Fibroblast of the aortic adventitia (primary cell): ENCODE results near the gene NANOS2. TPM values are rescaled to one million over a fixed set of nuclear protein-coding genes. Genes with fewer than 3 reads are reported as not detected.

Experiments used
- DNase-seq: peaks from one replicate; pipeline ENCODE4 v3.0.0-alpha.2; 2010; ENCODE audit warnings: low read depth
- H3K4me3 ChIP-seq: 2 replicates; pipeline ENCODE4 v1.5.1; 2011; ENCODE audit warnings: low read depth, mild to moderate bottlenecking, control low read depth, low read length, moderate library complexity
- total RNA-seq: library from RNA; depleted of rRNA; stranded (reverse); fragments of >200 nt; gene quantifications from 2 replicates; pipeline ENCODE4 v1.2.3, GENCODE V29; 2012; ENCODE audit warnings: low replicate concordance
- TF ChIP-seq, protein P1 (sequence below): IDR thresholded peaks from 2 replicates; pipeline ENCODE4 v1.5.1; 2011; ENCODE audit warnings: mild to moderate bottlenecking, low read length, control low read depth, inconsistent platforms; ENCODE audit not compliant: insufficient read depth

Gene NANOS2
- total RNA-seq, 1 donor = not detected

DNA sequence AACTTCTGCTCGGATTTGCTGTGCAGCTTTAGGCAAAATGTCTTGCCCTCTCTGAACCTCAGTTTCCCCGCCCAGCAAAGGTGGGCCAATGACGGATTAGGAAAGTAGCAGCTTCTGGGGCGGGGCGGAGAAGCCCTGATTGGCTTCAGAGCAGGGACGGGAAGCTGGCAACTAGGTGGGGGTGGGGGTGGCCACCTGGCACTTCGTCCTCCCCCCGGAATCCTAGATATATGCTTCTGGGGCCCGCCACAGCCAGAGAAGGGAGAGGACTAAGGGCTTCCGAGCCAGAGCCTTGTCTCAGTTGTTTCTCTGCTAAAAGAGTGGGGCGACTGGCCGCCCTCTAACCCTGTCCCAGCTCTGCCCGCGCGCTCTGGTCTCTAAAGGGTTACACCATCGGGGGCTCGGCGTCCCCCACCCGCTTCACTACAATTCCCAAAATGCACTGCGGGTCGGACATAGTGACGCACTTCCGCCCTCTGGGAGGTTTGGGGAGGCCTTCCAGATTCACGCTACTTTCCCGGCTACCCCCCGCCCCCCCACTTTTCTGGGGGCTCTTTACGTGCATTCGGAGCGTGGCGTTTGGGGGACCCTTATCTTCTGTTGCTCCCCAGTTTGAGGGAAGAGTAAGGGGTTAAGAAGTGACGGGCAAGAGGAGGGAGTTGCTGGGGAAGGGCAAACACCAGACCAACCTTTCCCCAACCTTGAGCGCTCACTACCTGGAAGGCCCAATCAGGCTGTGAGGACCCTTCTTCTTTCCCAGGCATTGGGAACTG is 28.0 kb downstream of the NANOS2 start:
- DNase-seq = peak; percentile 94
- TF ChIP-seq, protein P1, sequence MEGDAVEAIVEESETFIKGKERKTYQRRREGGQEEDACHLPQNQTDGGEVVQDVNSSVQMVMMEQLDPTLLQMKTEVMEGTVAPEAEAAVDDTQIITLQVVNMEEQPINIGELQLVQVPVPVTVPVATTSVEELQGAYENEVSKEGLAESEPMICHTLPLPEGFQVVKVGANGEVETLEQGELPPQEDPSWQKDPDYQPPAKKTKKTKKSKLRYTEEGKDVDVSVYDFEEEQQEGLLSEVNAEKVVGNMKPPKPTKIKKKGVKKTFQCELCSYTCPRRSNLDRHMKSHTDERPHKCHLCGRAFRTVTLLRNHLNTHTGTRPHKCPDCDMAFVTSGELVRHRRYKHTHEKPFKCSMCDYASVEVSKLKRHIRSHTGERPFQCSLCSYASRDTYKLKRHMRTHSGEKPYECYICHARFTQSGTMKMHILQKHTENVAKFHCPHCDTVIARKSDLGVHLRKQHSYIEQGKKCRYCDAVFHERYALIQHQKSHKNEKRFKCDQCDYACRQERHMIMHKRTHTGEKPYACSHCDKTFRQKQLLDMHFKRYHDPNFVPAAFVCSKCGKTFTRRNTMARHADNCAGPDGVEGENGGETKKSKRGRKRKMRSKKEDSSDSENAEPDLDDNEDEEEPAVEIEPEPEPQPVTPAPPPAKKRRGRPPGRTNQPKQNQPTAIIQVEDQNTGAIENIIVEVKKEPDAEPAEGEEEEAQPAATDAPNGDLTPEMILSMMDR = no peak
- H3K4me3 ChIP-seq = peak overlapping the region; percentile 87

DNA sequence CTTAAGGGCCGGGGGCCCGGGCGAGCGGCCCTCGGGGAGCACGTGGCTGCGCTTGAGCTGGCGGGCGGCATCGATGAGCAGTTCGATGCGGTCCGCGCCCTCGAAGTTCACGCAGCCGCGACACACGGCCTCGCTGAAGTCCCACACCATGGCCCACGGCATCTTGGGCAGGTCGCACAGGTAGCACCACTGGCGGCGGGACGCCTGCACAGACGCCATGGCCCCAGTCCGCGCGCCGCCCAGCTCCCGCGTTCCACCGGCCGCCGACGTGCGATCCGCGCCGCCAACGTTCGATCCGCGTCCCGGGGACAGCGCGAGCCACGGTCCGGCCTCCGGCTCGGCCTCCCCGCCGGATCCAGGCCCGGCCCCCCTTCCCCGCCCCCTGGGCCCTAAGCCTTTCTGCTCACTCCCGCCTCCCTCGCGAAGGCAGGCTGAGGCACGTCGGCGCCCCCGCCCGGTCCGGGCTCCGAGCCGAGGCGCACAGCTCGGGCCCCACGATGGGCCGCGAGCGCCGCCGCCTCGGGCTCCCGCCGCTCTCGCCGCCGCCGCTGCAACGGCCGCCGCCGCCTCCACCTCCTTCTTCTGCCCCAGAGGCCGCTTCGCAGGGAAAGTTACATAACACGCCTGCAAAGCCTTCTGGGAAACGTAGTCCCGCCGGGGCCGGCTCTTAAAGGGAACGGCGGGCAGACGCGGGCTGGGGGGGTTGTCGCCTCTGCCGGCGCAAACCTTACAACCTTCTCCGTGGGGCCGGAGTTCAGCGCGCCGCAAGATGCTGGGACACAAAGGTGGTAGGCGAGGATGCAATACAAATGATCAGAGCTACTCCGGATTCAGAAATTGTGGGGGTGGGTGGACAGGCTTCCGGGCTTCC is 28.8 kb downstream of the NANOS2 start, which contains the start of gene IRF2BP1:
IRF2BP1 (minus strand) TSS at position 586 of the 871 bp plus-strand sequence; CDS start at position 219, 367 bp downstream.
- DNase-seq = peak; percentile 93
- TF ChIP-seq, protein P1 = no peak
- H3K4me3 ChIP-seq = peak within 1 kb of the TSS; percentile 87

DNA sequence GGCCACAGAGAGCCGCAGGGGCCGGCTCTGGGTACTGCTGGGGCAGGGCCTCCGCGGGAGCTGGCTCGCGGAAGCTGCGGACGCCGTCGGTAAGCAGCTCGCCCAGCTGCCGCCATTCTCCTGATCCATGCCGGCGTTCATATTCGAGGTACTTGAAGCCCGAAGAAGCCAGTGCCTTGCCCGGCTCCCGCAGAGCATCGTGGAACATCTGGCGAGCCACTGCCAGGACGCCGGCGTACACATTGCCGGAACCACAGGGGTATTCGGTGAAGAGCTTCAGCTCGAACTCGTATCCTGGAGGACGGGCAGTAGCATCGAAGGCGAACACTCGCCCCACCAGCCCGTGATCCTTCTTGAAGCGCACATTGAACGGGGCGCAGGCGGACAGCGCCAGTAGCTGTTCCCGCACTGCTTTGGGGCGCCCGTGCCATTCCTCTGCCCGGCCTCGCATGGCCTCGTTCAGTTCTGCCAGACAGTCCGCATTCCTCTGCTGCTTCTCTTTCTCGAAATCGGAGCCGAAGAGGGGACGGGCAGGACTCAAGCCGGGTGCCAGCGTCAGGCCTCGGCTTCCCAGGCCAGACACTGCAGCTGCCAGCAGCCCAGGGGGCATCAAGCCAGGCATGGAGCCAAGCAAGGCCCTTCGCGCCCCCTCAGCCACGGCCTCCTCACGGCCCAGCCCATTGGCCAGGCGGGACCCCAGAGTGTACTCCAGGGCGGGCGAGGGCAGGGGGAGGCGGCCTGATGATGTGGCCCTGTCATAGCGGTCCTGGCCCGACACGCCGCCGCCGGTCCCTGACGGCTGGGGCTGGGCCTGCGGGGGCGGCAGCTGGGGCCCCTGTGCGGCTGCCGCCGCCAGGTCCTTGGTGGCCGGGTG is 29.7 kb downstream of the NANOS2 start:
- TF ChIP-seq, protein P1 = no peak
- peak overlapping the region; percentile 87 for H3K4me3 ChIP-seq
- no peak for DNase-seq

DNA sequence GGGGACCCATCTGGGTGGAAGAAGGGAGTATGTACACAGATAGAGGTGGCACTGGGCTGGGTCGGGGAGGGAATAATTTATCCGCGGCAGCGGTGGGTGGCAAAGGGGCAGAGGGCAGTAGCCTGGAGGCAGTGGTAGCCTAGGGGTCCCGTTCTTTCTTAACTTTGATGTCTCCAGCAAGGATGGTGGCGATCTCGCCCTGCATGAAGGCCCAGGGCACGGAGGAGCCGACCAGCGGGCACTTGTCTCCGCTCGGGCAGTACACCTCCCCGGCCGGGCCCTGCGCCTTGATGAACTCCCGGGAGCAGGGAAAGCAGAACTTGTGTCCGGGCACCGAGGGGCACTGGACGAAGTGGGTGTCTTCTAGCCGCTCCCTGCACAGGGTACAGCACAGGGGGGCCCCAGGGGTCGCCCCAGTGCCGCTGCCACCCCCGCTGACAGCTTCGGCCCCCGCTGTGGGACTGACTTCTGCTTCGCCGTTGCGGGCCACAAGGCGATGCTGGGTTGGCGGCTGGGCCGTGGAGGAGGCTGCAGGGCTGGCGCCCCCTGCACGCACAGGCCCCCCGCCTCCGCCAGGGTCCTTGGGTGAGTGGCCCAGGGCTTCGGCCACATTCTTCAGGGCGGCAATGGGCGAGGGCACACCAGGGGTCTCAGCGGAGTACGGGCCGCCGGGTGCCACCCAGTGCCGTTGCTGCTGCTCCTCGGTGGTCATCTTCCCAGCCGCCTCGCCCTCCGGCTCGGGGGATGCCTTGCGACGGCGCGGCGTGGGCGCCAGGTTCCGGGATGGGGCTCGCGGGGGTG is 30.5 kb downstream of the NANOS2 start:
- peak overlapping the region; percentile 32 for H3K4me3 ChIP-seq
- TF ChIP-seq, protein P1 = no peak
- DNase-seq = no peak

- DNase-seq = no peak
- TF ChIP-seq, protein P1 = no peak
- H3K4me3 ChIP-seq = peak overlapping the region; percentile 32
Observed at GRCh38 chr19:45883586-45883880, 31.0 kb downstream of the NANOS2 start.
